Left renal cortex interstitium (tissue), 4 donors: ENCODE results near the gene THY1. TPM values are rescaled to one million over a fixed set of nuclear protein-coding genes. Genes with fewer than 3 reads are reported as not detected.
"Not testable (repeated sequence)": the region's sequence is repeated elsewhere in the genome, so short reads cannot be mapped to it uniquely, and the experiment has no call there.

Source experiments
- DNase-seq, 4 donors: peaks; one replicate each; pipeline ENCODE4 v3.0.0-alpha.2; 2013; ENCODE audit warnings: low read depth in 4 of 4, low spot score in 2 of 4, missing footprints in 1 of 4
- polyA plus RNA-seq, 4 donors: library from polyadenylated mRNA; unstranded; fragments of 120-200 nt; gene quantifications; one replicate each; pipeline ENCODE4 v1.2.1, GENCODE V29; 2013; ENCODE audit not compliant: insufficient read length in 4 of 4

The THY1 gene
- polyA plus RNA-seq = 100 to 1,000 TPM in 1 of 4 donors, 10 to 100 TPM in 3; 64.0 to 111 (median 87.4) TPM

- DNase-seq = no peak
Measured at GRCh38 chr11:119422809-119423508, at the start of gene THY1. THY1 (minus strand) TSS chr11:119423172; CDS start chr11:119420905, 2,267 bp downstream.

- no peak for DNase-seq
Measured at GRCh38 chr11:119472186-119472855, 49.3 kb upstream of the THY1 start.

GRCh38 chr11:119471329-119471728 is 48.4 kb upstream of the THY1 start:
- DNase-seq = no peak

- DNase-seq = no peak
Measured at GRCh38 chr11:119470317-119471291, 47.6 kb upstream of the THY1 start.

GRCh38 chr11:119469506-119469905 is 46.5 kb upstream of the THY1 start:
- DNase-seq = no peak

GRCh38 chr11:119468511-119468910 is 45.5 kb upstream of the THY1 start:
- DNase-seq = no peak

GRCh38 chr11:119461229-119461963 is 38.4 kb upstream of the THY1 start:
- DNase-seq = no peak

GRCh38 chr11:119460582-119460981 is 37.6 kb upstream of the THY1 start:
- DNase-seq = no peak

- no peak for DNase-seq
Measured at GRCh38 chr11:119460097-119460496, 37.1 kb upstream of the THY1 start.

- DNase-seq = no peak
Measured at GRCh38 chr11:119459293-119459976, 36.5 kb upstream of the THY1 start.

GRCh38 chr11:119455708-119456107 is 32.7 kb upstream of the THY1 start:
- DNase-seq = not testable (repeated sequence)

GRCh38 chr11:119455241-119455640 is 32.3 kb upstream of the THY1 start:
- DNase-seq = not testable (repeated sequence)

GRCh38 chr11:119453881-119454280 is 30.9 kb upstream of the THY1 start:
- DNase-seq = no peak

GRCh38 chr11:119450590-119451326 is 27.8 kb upstream of the THY1 start:
- no peak for DNase-seq

GRCh38 chr11:119449498-119449897 is 26.5 kb upstream of the THY1 start:
- DNase-seq = no peak

- DNase-seq = no peak
Measured at GRCh38 chr11:119448380-119448779, 25.4 kb upstream of the THY1 start.

GRCh38 chr11:119447664-119448242 is 24.8 kb upstream of the THY1 start:
- DNase-seq = no peak

GRCh38 chr11:119446871-119447663 is 24.1 kb upstream of the THY1 start:
- no peak for DNase-seq
